ENCODE data around the gene TACR1.

DNA sequence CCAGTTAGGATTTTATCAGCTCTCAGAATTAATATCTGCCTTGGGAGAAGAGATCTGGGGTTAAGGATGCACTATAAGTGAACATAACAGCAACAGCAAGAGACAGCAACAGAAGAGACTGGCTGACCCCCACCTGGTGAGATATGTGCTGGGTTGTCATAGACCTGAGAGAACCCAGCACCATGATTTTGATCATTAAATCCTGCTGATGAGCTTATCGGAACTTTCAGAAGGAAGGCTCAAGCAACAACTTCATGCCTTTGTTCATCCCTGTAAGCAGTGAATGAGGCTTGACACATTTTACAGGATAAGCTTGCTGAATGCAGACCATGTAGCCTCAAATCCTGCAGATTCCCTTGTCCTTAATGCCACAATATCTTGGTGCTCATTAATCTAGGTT, 140.9 kb downstream of the TACR1 start:
- TF ChIP-seq, protein P1, sequence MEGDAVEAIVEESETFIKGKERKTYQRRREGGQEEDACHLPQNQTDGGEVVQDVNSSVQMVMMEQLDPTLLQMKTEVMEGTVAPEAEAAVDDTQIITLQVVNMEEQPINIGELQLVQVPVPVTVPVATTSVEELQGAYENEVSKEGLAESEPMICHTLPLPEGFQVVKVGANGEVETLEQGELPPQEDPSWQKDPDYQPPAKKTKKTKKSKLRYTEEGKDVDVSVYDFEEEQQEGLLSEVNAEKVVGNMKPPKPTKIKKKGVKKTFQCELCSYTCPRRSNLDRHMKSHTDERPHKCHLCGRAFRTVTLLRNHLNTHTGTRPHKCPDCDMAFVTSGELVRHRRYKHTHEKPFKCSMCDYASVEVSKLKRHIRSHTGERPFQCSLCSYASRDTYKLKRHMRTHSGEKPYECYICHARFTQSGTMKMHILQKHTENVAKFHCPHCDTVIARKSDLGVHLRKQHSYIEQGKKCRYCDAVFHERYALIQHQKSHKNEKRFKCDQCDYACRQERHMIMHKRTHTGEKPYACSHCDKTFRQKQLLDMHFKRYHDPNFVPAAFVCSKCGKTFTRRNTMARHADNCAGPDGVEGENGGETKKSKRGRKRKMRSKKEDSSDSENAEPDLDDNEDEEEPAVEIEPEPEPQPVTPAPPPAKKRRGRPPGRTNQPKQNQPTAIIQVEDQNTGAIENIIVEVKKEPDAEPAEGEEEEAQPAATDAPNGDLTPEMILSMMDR (tag by site-specific recombination; IDR thresholded peaks at IDR 0.05) = no peak
- no peak for TF ChIP-seq SETDB1 (IDR thresholded peaks at IDR 0.05; ENCODE audit: insufficient read length, low read length)

All from HEK293 (cell line).